ENCODE results near the gene UST.

The UST gene

GRCh38 chr6:149007846-149008245, 261.0 kb downstream of the UST start:
- no peak for DNase-seq (ENCODE audit: low spot score)

DNA sequence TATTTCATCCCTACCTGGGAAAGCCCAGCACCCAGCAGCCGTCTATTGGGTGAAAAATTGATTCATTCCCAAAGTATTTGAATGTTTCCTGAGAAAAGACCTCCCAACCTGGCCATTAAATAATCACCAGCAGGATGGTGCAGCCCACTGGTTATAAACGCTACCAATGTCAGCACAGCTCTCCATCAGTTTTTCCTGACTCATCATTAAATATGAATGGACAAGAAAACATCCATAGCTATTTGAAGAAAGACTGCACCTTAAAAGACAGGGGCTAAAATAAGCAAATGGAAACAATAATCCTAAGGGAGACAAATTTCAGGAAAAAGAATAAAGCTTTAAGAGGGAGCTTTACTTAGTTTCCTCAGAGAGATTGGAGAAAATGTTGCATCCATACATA, 261.9 kb downstream of the UST start:
- DNase-seq (ENCODE audit: low spot score) = no peak

DNA sequence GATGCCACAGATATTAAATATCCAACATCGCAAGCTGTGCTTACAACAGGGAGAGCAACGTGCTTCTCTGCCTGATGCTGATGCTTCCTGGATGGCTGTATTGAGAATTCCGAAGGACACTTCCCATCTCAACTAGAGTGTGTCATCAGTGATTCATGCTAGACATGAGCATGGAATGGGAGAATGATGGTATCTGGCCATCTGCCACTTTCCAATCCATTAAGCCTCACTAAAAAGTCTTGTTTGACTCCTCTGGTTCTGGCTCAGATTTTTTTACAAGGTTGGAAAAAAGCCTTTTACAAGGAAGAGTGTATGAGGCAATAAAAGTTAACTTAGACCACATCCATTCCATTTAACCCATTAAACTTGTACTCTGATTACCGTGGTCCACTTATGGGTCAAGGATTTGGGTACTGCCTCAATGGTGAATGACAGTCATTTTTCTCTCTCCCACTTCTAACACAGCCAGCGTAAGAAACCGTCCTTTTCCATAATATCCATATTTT, 265.3 kb downstream of the UST start:
- DNase-seq (ENCODE audit: low spot score) = no peak

DNA sequence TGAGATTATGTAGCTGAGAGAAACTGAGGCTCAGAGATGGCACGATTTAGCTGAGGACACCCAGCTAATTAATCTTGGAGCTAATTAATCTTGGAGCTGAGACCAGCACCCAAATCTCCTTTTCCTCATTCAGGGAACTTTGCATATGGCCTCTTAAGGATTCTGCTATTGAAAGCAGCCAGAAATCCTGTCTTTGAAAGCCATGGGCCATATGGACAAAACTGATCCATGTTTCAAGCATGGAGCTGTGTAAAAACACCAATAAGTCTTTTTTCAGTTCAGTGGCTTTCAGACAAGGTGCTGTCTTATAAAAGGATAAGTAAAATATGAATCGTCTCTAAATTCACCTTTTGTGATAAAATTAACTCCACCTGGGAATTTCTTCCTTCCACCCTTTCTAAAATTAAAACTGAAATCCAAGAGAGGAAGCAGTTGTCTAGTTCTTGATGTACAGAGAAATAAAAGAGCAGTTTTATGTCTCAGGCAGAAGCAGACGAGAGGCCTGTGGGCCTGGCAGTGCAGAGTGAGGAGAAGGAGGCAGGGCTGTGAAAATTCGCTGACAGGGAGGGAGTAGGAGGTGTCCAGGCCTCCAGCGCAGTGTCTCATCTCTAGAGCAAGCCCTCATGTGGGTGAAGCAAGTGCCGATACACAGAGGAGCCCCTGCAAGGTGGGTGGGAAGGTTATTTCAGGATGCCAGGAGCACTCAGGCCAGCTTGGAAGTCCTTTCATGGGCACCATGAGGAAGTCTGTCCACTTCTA, 266.9 kb downstream of the UST start:
- DNase-seq (ENCODE audit: low spot score) = no peak

DNA sequence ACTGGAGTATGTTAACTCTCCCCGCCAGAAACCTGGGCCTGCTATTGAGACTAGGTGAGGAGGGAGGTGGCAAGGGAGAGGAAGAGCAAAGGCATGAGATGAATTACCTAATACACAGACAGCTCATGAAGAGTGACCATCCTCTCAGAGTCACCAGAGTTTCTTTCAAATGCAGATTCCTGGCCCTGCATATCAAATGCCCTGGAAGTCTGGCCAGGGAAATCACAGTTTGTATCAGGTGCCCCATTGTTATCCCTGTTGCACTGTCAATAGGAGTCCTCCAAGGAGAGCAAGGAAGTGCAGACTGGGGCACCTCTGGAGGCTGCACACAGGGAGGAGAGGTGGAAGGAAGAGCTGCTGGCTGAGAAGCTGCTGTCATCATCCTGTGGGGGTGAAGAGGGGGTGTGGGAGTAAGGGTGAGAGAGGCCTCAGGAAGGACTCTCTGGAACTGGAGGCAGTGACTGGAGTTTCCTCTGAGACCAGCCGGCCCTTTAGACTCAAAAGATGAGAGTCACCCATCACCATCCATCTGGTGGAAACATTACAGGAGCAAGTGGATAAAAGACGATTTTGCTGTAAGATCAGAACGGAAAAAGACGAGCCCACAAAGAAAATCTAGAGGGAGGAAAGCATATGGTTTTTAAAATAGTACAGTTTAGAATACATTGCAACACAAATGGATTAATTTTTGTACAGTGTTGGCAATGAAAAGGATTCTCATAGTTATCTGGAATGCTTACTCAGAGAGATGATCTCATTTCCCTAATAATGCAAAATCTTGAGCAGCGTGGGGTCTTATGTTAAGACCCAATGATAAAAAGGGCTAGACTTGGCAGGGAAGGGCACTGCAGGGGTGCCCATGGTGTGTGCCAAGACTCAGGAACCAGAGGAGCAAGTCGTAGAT, 268.1 kb downstream of the UST start:
- DNase-seq (ENCODE audit: low spot score) = no peak

DNA sequence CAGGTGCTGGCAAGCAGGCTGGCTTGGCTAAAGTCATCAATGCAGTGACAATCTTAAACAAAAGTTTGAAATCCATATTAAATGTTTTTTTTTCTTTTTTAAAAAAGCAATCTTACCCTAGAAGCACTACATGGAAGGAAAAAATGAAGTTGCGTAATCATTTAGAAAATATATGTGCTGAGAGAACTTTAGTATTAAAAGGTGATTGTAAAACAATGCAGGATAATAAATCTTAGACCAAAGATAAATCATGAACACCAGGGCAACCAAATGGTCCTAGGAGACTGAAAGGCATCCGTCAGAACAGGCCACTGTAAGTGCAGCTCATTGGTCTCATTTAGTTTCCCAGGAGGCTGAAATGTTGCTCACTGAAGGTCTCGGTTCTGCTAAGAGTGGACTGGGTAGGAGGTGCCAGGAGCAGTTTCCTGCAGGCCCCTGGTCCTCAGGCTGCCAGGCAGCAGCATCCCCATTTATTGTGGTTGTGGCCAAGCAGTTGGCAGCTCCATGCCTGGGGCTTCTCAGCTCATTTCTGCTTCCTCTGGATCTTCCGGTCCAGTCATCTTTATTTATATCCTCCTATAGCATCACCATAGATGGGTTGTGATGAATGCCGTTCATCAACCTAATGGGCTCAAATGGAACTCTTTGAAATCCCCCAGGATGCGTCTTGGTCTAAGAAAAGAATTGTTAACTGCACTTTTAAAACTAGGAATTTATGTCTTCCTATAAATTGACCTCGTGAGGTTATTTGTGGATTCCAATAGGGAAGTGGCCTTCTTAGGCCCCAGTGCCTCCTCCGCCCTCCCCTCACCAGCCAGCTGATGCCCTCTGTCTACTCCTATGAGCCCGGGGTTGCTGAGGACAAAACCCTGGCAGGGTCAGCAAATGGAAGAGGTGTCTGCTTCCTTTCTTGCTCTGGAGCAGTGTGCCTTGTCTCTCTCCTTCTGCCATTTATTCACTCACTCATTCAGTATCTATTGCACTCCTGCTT, 269.0 kb downstream of the UST start:
- DNase-seq (ENCODE audit: low spot score) = no peak

- DNase-seq (ENCODE audit: low spot score) = no peak
Observed at GRCh38 chr6:149016716-149017115, 269.9 kb downstream of the UST start.

DNA sequence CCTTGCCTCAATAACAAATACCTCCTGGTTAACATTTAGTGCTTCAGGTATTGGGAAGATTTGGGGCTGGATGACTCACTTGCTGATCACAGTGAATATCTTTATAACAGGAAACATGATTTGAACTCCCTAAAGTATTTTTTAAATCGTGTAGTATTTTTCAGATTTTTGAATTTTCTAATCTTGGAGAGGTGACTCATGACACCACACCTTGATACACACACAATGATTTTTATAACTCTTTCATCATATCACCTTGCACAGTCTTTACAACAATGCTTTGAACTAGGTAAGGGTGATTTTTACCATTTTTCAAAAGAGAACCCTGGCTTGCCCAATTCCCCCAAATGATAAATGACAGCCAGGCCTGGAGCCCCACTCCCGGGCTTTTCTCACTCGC, 273.5 kb downstream of the UST start:
- no peak for DNase-seq (ENCODE audit: low spot score)

- no peak for DNase-seq (ENCODE audit: low spot score)
Observed at GRCh38 chr6:149024361-149024760, 277.5 kb downstream of the UST start.

- no peak for DNase-seq (ENCODE audit: low spot score)
Observed at GRCh38 chr6:149025061-149025460, 278.2 kb downstream of the UST start.

- DNase-seq (ENCODE audit: low spot score) = no peak
Observed at GRCh38 chr6:149026530-149026942, 279.7 kb downstream of the UST start.

- DNase-seq (ENCODE audit: low spot score) = no peak
Observed at GRCh38 chr6:149027484-149027883, 280.7 kb downstream of the UST start.

DNA sequence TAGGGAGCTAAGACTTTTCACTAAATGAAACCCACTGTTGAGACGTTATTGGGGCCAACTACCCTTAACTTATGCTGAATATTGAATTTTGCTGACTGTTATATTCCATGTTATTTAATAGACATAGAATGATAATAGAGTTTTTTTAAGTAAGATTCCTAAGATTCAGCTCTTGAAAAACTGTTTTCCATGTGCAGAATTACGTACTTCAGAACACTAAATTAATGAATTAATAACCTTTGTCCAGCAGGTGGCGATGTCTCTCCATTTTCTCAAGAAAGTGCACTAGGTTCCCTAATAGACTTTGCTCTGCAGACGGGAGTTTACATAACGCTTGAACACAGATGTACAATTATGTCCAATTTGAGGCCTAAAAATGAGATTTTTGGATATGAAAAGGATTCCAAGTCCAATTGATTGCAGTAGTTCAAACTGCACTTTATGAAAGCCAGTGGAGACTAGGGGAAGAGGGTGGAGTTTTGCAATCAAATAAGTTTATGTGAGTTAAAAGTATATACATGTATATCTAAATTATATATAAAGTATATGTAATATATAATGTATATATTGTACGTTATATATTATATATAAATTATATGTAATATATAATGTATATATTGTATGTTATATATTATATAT, 282.1 kb downstream of the UST start:
- peak; percentile 73 for DNase-seq (ENCODE audit: low spot score)

DNA sequence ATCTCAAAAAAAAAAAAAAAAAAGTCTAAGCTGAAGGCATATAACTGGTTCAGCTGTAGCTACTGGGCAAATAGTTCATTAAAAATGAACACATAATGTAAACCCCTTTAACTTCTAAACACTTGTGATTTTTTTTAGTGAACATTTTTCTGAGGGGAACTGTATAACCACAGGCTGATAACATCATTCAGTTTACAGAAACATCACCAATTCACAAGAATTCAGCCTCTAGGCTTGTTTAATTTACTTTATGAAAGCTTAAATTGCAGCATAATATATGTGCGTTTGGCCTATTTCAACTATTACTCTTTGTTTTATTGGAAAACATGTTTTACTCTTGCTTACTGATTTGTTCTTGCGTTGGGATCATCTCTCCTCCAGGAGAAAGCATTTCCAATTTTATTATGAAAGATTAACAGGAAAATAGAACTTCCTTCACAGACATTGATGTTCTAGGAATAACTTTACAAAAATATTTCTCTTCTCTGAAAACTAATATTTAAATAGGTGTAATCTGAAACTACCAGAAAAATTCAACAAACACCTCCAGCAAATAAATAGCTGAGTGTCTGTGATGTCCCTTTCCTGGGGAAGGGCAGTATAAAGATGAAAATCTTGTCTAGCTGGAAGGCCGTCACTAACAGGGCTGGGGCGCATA, 284.5 kb downstream of the UST start:
- no peak for DNase-seq (ENCODE audit: low spot score)

DNA sequence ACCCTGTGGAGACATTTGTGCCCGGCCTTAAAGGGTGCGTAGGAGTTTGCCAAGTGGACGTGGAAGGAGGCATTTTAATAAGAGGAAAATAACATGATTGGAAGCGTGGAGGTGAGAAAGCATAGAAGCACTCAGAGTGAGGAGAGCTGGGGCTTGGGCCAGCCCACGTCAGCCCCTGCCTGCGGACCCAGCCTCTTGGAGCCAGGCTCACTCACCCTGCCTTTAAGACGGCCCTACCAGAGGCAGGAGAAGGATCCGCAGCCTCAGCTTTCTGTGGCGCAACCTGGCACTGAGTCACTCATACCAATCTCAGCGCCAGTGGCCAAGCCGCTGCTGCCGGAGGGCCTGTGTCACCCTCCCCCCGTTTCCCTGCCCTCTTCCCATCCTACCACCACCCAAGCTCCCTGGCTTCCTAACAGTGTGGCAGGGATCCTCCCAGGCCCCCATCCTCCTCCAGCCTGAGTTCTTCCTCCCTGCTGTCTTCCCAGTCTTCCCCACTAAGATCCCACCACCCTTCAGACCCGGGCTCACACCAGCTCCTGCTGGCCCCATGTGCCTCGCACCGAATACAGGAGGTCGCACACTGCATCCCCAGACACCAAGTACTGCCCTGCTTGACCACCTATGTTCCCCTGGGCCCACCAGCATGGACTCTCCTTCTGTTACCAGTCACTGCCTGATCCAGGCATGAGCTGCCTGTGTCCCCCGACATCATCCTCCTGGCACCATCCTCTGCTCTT, 285.2 kb downstream of the UST start:
- DNase-seq (ENCODE audit: low spot score) = peak; percentile 29

GRCh38 chr6:149032599-149033405, 286.0 kb downstream of the UST start:
- DNase-seq (ENCODE audit: low spot score) = peak; percentile 47

- no peak for DNase-seq (ENCODE audit: low spot score)
Observed at GRCh38 chr6:149033454-149033853, 286.6 kb downstream of the UST start.

DNA sequence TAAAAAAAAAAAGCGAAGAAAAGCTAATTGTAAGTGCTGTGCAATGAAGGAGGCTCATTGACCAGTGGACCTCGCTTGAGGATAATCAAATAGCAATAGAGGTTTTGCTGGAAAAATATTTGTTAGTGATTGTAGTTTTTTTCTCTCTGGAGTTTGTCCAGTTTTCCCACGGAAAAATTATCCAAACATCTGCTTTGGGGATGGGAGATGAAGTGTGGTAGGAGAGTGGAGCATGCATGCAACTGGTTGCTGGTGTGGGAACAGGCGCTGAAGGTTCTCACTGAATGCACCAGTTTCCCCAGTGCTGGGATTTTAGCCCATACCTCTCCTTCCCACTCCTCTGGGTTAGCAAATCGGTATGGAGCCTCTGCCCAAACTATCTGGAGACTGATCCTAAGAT, 288.9 kb downstream of the UST start:
- DNase-seq (ENCODE audit: low spot score) = no peak

GRCh38 chr6:149037051-149037671, 290.3 kb downstream of the UST start:
- DNase-seq (ENCODE audit: low spot score) = no peak

Data from germinal center (tissue), 1 donor.